Measurements from ENCODE around the gene FAAP20. TPM values are rescaled to one million over a fixed set of nuclear protein-coding genes. Genes with fewer than 3 reads are reported as not detected.

FAAP20 gene
- total and polyA plus RNA-seq, 2 of the 8 experiments (the other 6 are each of a cell fraction or from before 2014, with no cell fraction given): 58.4 to 99.8 TPM

- Histone ChIP-seq H3K4ac (replicated peaks; ENCODE audit: insufficient read length, low read depth, low read length) (no peak overlapping the region), H3K27me3 (replicated peaks in 1 of 4; ENCODE audit: control insufficient read depth in 3 of 4, extremely low read depth in 1 of 4, insufficient read depth in 3 of 4, low read length in 3 of 4) (no peaks in the 10 kb centered on the region), H3K36me3 (ENCODE audit: control insufficient read depth in 2 of 4, insufficient read depth in 4 of 4, low read length in 3 of 4) (peaks cover 0 to 11% (median 9%) of the 10 kb centered on the region in 4 experiments; a peak in 5 of 8 replicates), H3K27ac (ENCODE audit: low read depth, low read length) (no peak overlapping the region), H3K79me2 (ENCODE audit: control insufficient read depth in 1 of 2, insufficient read depth in 2 of 2, low read length in 2 of 2) (no peaks in the 10 kb centered on the region), H2BK12ac (ENCODE audit: low read depth, low read length) (no peak overlapping the region), H3K14ac (ENCODE audit: insufficient read length) (no peak overlapping the region), H2BK5ac (ENCODE audit: low read depth, low read length) (no peak overlapping the region), H3K9ac (replicated peaks in 1 of 4; ENCODE audit: extremely low read depth in 1 of 4, low read depth in 3 of 4, low read length in 3 of 4) (no peak overlapping the region), H2AK5ac (ENCODE audit: low read depth, low read length) (no peak overlapping the region), H3K18ac (ENCODE audit: extremely low read depth, low read length) (no peak overlapping the region), H4K91ac (replicated peaks; ENCODE audit: insufficient read length, low read length) (no peak overlapping the region), H4K5ac (ENCODE audit: insufficient read length, low read depth, low read length) (no peak overlapping the region), H2BK120ac (replicated peaks; ENCODE audit: low read depth, low read length) (no peak overlapping the region), H3K4me2 (ENCODE audit: insufficient read depth in 1 of 2, low read depth in 2 of 2, low read length in 2 of 2) (no peak overlapping the region), H3K23me2 (ENCODE audit: low read depth, low read length) (peaks cover 2% of the 10 kb centered on the region; the same call in 1 of the 2 replicates), H3K4me1 (replicated peaks in 1 of 4; ENCODE audit: control insufficient read depth in 3 of 4, insufficient read depth in 4 of 4, low read length in 3 of 4) (no peaks in the 10 kb centered on the region; a peak in 1 of 7 replicates), H3K4me3 (ENCODE audit: extremely low read depth in 1 of 4, insufficient read depth in 2 of 4, low read depth in 3 of 4, low read length in 4 of 4) (no peak overlapping the region), H3K79me1 (ENCODE audit: low read depth, low read length) (no peaks in the 10 kb centered on the region), H4K8ac (ENCODE audit: extremely low read depth, insufficient read depth, low read length) (no peak overlapping the region), H3K9me3 (ENCODE audit: insufficient read depth in 2 of 2, low read depth in 1 of 2, low read length in 1 of 2) (no peaks in the 10 kb centered on the region), H2BK20ac (ENCODE audit: low read length) (no peak overlapping the region), H3K56ac (replicated peaks; ENCODE audit: insufficient read length, low read depth, low read length) (no peak overlapping the region), H2BK15ac (ENCODE audit: low read length) (no peak overlapping the region), H2AFZ (ENCODE audit: low read length) (no peak overlapping the region), H4K20me1 (replicated peaks in 1 of 2; ENCODE audit: control insufficient read depth in 1 of 2, insufficient read depth in 2 of 2, low read length in 2 of 2) (peaks cover 0 to 9% of the 10 kb centered on the region in 2 experiments), H3K23ac (ENCODE audit: insufficient read length) (no peak overlapping the region)
- no peak for TF ChIP-seq BCL11A (IDR thresholded peaks at IDR 0.05; ENCODE audit: low read depth in 2 of 2, low read length in 2 of 2)
- TF ChIP-seq ASH2L (IDR thresholded peaks at IDR 0.05; ENCODE audit: low read length): no peak
- no peak for TF ChIP-seq YY1 (IDR thresholded peaks at IDR 0.05; ENCODE audit: low read depth, low read length)
- no peak for TF ChIP-seq JUND (IDR thresholded peaks at IDR 0.05; ENCODE audit: low read length)
- TF ChIP-seq EZH2 (IDR thresholded peaks at IDR 0.05; ENCODE audit: low read depth, low read length, severe bottlenecking): no peak
- TF ChIP-seq POU5F1 (IDR thresholded peaks at IDR 0.05; ENCODE audit: low read depth, low read length): no peak
- no peak for TF ChIP-seq SP2 (IDR thresholded peaks at IDR 0.05; ENCODE audit: low read length)
- no peak for TF ChIP-seq NRF1 (IDR thresholded peaks at IDR 0.05; ENCODE audit: low read depth, low read length)
- TF ChIP-seq TAF1 (IDR thresholded peaks at IDR 0.05; ENCODE audit: low read depth, low read length): no peak
- no peak for TF ChIP-seq KDM1A (IDR thresholded peaks at IDR 0.05; ENCODE audit: borderline replicate concordance, low read length)
- DNase-seq (ENCODE audit: low read depth in 1 of 2, low spot score in 2 of 2) (no peak), FAIRE-seq (no peak)
- POLR2A ChIA-PET (ENCODE audit: partially characterized antibody): interaction anchor here (1.7 kb wide), 1 partner anchor 10 kb away, joined by 3 read pairs; no protein-coding TSS in a partner anchor
- CTCF ChIA-PET (ENCODE audit: partially characterized antibody): interaction anchor here (0.8 to 2.2 kb wide), 4 partner anchors 10 to 168 kb away, joined by 3 to 11 read pairs (median 3); partner anchors contain the start of gene FAAP20
- WGBS, 2 experiments (ENCODE audit: extremely low coverage in 1 of 2, insufficient coverage in 1 of 2, insufficient read length in 1 of 2, insufficient replicate concordance in 2 of 2, low coverage in 1 of 2, low lambda C conversion rate in 2 of 2, missing lambda C conversion rate in 1 of 2): 95% methylated on average over 15 of the region's 15 CpGs; no CpG with 5 or more reads in 1 of the 2 experiments
Measured at GRCh38 chr1:2183937-2184334, 10.6 kb downstream of the FAAP20 start.

All from H1 (cell line).